RPMI7951 (cell line): ENCODE results near the gene CTBP1. TPM values are rescaled to one million over a fixed set of nuclear protein-coding genes. Genes with fewer than 3 reads are reported as not detected.
A peak's percentile ranks its signal among the peaks of the same experiment; 100 is the strongest.

Experiments used
- DNase-seq: peaks from one replicate; pipeline ENCODE4 v3.0.0-alpha.2; 2012; ENCODE audit warnings: low read depth
- total RNA-seq: library from RNA; depleted of rRNA; stranded (reverse); fragments of >200 nt; shearing (Covaris generic); gene quantifications from 2 replicates; pipeline ENCODE4 v1.2.3, GENCODE V29; 2014

CTBP1 gene
- total RNA-seq, 1 experiment from 2014 or later = 61.3 TPM

- DNase-seq = no peak
These were observed 34.8 kb upstream of the CTBP1 start for GRCh38 chr4:1283711-1284110.

GRCh38 chr4:1279253-1279652, 30.3 kb upstream of the CTBP1 start:
- no peak for DNase-seq

GRCh38 chr4:1277667-1278665, 29.0 kb upstream of the CTBP1 start:
- DNase-seq = peak; percentile 38

- no peak for DNase-seq
These were observed 28.1 kb upstream of the CTBP1 start for GRCh38 chr4:1276984-1277383.

- no peak for DNase-seq
These were observed 25.9 kb upstream of the CTBP1 start for GRCh38 chr4:1274871-1275270.

GRCh38 chr4:1271686-1272085, 22.8 kb upstream of the CTBP1 start:
- DNase-seq = no peak

GRCh38 chr4:1269209-1269608, 20.3 kb upstream of the CTBP1 start:
- DNase-seq = no peak

- no peak for DNase-seq
These were observed 18.2 kb upstream of the CTBP1 start for GRCh38 chr4:1266881-1267763.

- no peak for DNase-seq
These were observed 16.4 kb upstream of the CTBP1 start for GRCh38 chr4:1265351-1265750.

- DNase-seq = no peak
These were observed 16.0 kb upstream of the CTBP1 start for GRCh38 chr4:1264942-1265341.

GRCh38 chr4:1261107-1261928, 12.4 kb upstream of the CTBP1 start:
- no peak for DNase-seq

GRCh38 chr4:1260418-1261106, 11.6 kb upstream of the CTBP1 start:
- DNase-seq = no peak

- no peak for DNase-seq
These were observed 11.0 kb upstream of the CTBP1 start for GRCh38 chr4:1259966-1260365.

- DNase-seq = no peak
These were observed 9.5 kb upstream of the CTBP1 start for GRCh38 chr4:1258457-1258856.

GRCh38 chr4:1255699-1256098, 6.8 kb upstream of the CTBP1 start:
- DNase-seq = no peak

- peak; percentile 25 for DNase-seq
These were observed 6.2 kb upstream of the CTBP1 start for GRCh38 chr4:1255151-1255550.

GRCh38 chr4:1253831-1254230, 4.9 kb upstream of the CTBP1 start:
- DNase-seq = no peak

- DNase-seq = no peak
These were observed 4.1 kb upstream of the CTBP1 start for GRCh38 chr4:1252928-1253492.

- DNase-seq = no peak
These were observed 2.8 kb upstream of the CTBP1 start for GRCh38 chr4:1251773-1252066.

- no peak for DNase-seq
These were observed 2.2 kb upstream of the CTBP1 start for GRCh38 chr4:1250921-1251772.
